ENCODE measurements around the gene USP10. TPM values are rescaled to one million over a fixed set of nuclear protein-coding genes. Genes with fewer than 3 reads are reported as not detected.

Gene USP10
- total RNA-seq, 6 experiments from 2014 or later, result 41.5 to 53.2 (median 44.6) TPM

DNA sequence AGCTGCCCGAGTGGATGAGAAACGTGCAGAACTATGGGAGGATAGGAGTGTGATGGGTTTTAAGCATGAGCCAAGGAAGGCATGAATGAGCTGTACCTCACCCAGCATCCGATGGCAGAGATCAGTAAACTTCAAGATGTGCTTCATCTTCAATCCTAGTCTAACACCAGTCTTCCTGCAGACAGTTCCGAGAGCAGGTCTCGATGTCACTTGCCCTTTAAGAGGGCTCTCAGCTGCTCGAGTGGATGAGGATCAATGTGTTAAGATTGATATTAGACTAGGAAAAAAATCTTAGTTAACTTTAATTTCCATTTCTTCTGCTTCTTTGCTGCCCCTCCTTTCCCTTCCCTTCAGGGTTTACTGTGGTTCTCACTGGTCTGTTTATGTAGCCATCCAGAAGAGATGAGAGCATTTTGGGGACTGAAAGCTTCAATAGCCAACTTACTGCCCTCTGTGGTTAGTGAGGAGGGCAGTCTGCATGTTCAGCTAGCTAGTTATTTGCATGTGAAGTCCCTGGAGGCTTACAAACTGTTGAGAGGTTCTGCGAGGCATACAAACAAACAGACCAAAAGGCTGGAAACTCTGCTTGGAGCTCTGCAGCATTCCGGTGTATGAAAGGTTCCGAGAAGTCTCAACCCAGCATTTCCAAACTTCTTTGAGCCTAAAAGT is 36.2 kb upstream of the USP10 start:
- intact Hi-C loops (cut with DNase I), result no loop called here
- Histone ChIP-seq H3K36me3 (peaks cover 0 to 50% (median 34%) of the 10 kb centered on the region in 4 donors), H3K4me3 (no peak overlapping the region), H3K27me3 (no peaks in the 10 kb centered on the region), H3K27ac (no peak overlapping the region), H3K4me1 (peaks cover 0 to 9% (median 4%) of the 10 kb centered on the region in 4 donors), H3K9me3 (no peaks in the 10 kb centered on the region)
- WGBS (ENCODE audit: insufficient coverage, low coverage, low lambda C conversion rate, missing lambda C conversion rate), result 72% methylated on average over 7 of the region's 9 CpGs
- DNase-seq, result no peak
- no peak for ATAC-seq
- TF ChIP-seq, protein P1, sequence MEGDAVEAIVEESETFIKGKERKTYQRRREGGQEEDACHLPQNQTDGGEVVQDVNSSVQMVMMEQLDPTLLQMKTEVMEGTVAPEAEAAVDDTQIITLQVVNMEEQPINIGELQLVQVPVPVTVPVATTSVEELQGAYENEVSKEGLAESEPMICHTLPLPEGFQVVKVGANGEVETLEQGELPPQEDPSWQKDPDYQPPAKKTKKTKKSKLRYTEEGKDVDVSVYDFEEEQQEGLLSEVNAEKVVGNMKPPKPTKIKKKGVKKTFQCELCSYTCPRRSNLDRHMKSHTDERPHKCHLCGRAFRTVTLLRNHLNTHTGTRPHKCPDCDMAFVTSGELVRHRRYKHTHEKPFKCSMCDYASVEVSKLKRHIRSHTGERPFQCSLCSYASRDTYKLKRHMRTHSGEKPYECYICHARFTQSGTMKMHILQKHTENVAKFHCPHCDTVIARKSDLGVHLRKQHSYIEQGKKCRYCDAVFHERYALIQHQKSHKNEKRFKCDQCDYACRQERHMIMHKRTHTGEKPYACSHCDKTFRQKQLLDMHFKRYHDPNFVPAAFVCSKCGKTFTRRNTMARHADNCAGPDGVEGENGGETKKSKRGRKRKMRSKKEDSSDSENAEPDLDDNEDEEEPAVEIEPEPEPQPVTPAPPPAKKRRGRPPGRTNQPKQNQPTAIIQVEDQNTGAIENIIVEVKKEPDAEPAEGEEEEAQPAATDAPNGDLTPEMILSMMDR (IDR thresholded peaks at IDR 0.05), result no peak
- TF ChIP-seq POLR2A (IDR thresholded peaks at IDR 0.05), result no peak

DNA sequence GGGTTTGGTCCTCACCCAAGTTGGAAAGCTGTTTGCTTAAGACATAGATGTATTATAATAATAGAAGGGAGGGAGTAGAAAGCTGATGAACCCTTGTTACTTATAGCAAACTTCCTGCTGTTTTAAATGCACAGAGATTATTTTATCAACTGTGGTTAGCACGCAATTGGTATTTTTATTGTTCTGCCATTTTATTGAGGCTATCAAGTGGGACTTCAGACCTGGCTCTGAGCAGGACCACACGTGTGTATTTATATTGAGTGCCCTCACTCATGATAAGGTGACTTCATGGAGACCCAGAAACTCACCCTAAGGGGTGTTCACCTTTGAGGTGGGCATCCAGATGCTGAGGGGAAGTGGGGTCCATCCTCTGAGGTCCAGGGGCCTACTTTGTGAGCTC is 34.4 kb upstream of the USP10 start:
- no peak overlapping the region for H3K27ac ChIP-seq
- H3K9me3 ChIP-seq, result no peaks in the 10 kb centered on the region
- H3K27me3 ChIP-seq, result no peaks in the 10 kb centered on the region
- no peak overlapping the region for H3K4me3 ChIP-seq
- DNase-seq (no peak), ATAC-seq (no peak)
- intact Hi-C loops (cut with DNase I), result no loop called here
- no peaks in the 10 kb centered on the region for H3K4me1 ChIP-seq
- TF ChIP-seq POLR2A (IDR thresholded peaks at IDR 0.05), result no peak
- TF ChIP-seq, protein P1 (IDR thresholded peaks at IDR 0.05), result no peak
- WGBS (ENCODE audit: insufficient coverage, low coverage, low lambda C conversion rate, missing lambda C conversion rate), result 78% methylated on average over 2 of the region's 2 CpGs
- peaks cover 0 to 35% (median 26%) of the 10 kb centered on the region in 4 donors for H3K36me3 ChIP-seq

DNA sequence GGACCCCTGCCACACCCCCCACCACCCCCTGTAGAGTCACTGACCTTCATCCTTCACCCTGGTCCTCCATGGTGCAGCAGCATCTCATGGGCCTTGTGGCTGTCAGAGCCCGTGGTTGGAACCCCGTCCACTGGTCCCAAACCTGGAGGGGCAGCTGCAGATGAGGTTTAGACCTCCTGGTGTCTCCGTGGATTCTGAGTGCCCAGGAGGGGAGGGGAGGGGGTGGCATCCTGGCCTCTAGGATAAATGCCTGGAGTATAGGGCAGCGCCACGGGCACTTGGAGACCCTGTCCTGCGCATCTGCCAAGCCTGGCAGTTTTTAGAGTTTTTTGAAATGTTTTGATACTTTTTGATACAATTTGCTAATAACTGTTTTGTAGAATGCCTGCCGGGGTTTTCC is 34.0 kb upstream of the USP10 start:
- 97% methylated on average over 4 of the region's 7 CpGs for WGBS (ENCODE audit: insufficient coverage, low coverage, low lambda C conversion rate, missing lambda C conversion rate)
- intact Hi-C loops (cut with DNase I), result no loop called here
- no peak for DNase-seq
- Histone ChIP-seq H3K27ac (no peak overlapping the region), H3K27me3 (no peaks in the 10 kb centered on the region), H3K36me3 (peaks cover 0 to 35% (median 25%) of the 10 kb centered on the region in 4 donors), H3K4me1 (no peaks in the 10 kb centered on the region), H3K4me3 (no peak overlapping the region), H3K9me3 (no peaks in the 10 kb centered on the region)
- TF ChIP-seq, protein P1 (IDR thresholded peaks at IDR 0.05), result no peak
- no peak for TF ChIP-seq POLR2A (IDR thresholded peaks at IDR 0.05)
- no peak for ATAC-seq

DNA sequence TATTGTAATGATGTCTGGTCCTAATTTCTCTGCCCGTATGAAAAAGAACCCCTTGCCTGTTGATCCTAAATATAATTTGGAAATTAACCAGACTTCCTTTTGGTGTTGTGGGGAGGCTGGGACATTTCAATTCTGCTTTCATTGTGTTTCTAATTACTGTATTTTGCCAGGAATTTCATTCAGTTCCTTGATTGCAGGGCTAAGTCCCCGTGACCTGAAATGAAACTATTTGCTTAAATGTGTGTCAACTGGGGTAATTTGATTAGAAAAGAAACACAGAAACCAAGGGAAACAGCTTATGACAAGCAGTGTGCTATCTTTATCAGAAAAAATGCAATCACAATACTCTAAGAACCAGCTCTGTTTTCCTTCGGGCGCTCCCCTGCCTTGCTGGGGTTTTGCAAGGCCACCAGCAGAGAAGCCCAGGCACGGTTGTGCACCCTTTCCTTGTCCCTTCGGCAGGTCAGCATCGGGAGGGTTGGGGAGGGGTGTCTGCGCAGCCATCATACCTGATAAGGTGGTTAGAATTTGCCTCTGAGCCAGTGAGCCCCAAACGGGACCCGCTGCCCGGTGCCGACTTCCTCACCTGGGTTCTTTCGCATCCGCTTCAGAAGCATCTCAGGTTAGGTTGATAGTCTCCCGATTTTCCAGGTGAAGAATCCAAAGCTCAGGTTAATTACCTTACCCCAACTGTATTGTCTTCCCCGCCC is 32.0 kb upstream of the USP10 start:
- DNase-seq (no peak), ATAC-seq (no peak)
- no peak overlapping the region for H3K4me3 ChIP-seq
- peaks cover 0 to 5% (median 0%) of the 10 kb centered on the region in 4 donors for H3K4me1 ChIP-seq
- H3K36me3 ChIP-seq, result peaks cover 0 to 22% (median 12%) of the 10 kb centered on the region in 4 donors
- TF ChIP-seq, protein P1 (IDR thresholded peaks at IDR 0.05), result no peak
- no peak for TF ChIP-seq POLR2A (IDR thresholded peaks at IDR 0.05)
- no peaks in the 10 kb centered on the region for H3K27me3 ChIP-seq
- intact Hi-C loops (cut with DNase I), result no loop called here
- no peaks in the 10 kb centered on the region for H3K9me3 ChIP-seq
- 63% methylated on average over 6 of the region's 16 CpGs for WGBS (ENCODE audit: insufficient coverage, low coverage, low lambda C conversion rate, missing lambda C conversion rate)
- H3K27ac ChIP-seq, result no peak overlapping the region
